Breast epithelium (tissue), 4 donors: Measurements from ENCODE around the gene DOCK3. TPM values are rescaled to one million over a fixed set of nuclear protein-coding genes. Genes with fewer than 3 reads are reported as not detected.
"Not testable (repeated sequence)": the region's sequence is repeated elsewhere in the genome, so short reads cannot be mapped to it uniquely, and the experiment has no call there.

ENCODE experiments used
- DNase-seq, 2 donors: peaks; one replicate each; pipeline ENCODE4 v3.0.0-alpha.2; 2019; ENCODE audit warnings: low spot score in 2 of 2
- H3K27ac ChIP-seq, 2 donors: fragments of 200-600 bp; sonication (generic) in 1 of 2; one replicate each; pipeline ENCODE4 v1.5.1; 2016 to 2019; ENCODE audit warnings: mild to moderate bottlenecking in 1 of 2
- H3K27me3 ChIP-seq, 2 donors: fragments of 200-600 bp; sonication (generic) in 1 of 2; one replicate each; pipeline versions ENCODE4 v1.5.1 to v1.6.0; 2017 to 2019; ENCODE audit warnings: control low read depth in 1 of 2, mild to moderate bottlenecking in 1 of 2
- H3K36me3 ChIP-seq: fragments of 200-600 bp; one replicate; pipeline ENCODE4 v1.5.1; 2019
- H3K4me1 ChIP-seq, 2 donors: fragments of 200-600 bp; sonication (generic); one replicate each; pipeline ENCODE4 v1.5.1; 2016 to 2019; ENCODE audit warnings: control low read depth in 1 of 2
- H3K4me3 ChIP-seq, 3 donors: fragments of 200-600 bp; sonication (generic); 1 replicate in 2 of 3; 2 replicates in 1 of 3; pipeline ENCODE4 v1.5.1; 2016 to 2019; ENCODE audit warnings: mild to moderate bottlenecking in 3 of 3, moderate library complexity in 2 of 3
- H3K9me3 ChIP-seq, 2 donors: fragments of 200-600 bp; sonication (generic) in 1 of 2; one replicate each; pipeline ENCODE4 v1.5.1; 2016 to 2019; ENCODE audit warnings: control low read depth in 1 of 2
- POLR2A ChIP-seq: fragments of 450-650 bp; IDR thresholded peaks from one replicate; pipeline ENCODE4 v1.6.1; 2016; ENCODE audit warnings: antibody characterized with exemption, mild to moderate bottlenecking, moderate library complexity
- POLR2AphosphoS5 ChIP-seq, 3 donors: sonication (generic); formaldehyde crosslinking; IDR thresholded peaks; one replicate each; pipeline ENCODE4 v1.6.1; 2017; ENCODE audit warnings: antibody characterized with exemption in 3 of 3
- intact Hi-C: fragments of 100-400 bp; cut with DNase I; formaldehyde crosslinking; loops from one replicate; pipeline ENCODE4 v1.15.1; 2023; ENCODE audit warnings: low total_unique reads
- total RNA-seq, 3 donors: library from RNA; depleted of rRNA; stranded (reverse); fragments of >200 nt; gene quantifications; one replicate each; pipeline ENCODE4 v1.1.0, GENCODE V29; 2016
- TF ChIP-seq, protein P1 (sequence below), 3 donors: fragments of 450-650 bp; IDR thresholded peaks; one replicate each; pipeline ENCODE4 v1.5.1; 2016 to 2017; ENCODE audit warnings: antibody characterized with exemption in 3 of 3, mild to moderate bottlenecking in 3 of 3, moderate library complexity in 3 of 3

The DOCK3 gene
- total RNA-seq, 3 donors from 2014 or later: 0.64 to 0.73 (median 0.66) TPM

DNA sequence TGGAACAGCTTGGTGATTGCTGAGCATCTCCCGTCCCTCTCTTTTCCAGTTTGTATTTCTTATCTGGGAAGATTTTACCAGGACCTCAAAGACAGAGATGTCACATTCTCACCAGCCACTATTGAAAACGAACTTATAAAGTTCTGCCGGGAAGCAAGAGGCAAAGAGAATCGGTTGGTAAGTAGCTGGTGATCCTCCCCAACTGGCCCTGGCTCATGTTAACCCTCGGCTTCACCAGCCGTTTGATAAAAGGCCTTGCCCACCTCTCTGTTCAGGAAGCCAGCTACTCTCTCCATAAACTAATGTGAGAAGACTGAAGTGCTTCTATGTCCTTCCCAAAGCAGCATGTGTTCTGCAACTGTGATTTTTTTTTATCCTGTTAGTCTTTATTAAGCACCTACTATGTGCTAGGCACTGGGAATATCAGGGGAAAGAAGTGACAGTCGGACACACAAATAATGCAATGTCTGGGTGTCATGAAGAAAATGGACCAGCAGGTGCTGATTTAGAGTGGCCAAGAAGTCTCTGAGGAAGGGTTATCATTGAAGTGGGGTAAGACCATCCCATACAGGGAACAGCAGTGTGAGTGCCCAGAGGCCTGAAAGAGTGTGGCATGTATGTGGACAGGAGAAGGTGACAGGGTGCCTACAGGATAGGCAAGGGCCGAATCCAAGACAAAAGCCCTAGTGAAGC is 711.6 kb downstream of the DOCK3 start:
- peaks cover 9 to 40% of the 10 kb centered on the region in 2 donors for H3K4me1 ChIP-seq
- no peaks in the 10 kb centered on the region for H3K36me3 ChIP-seq
- H3K9me3 ChIP-seq: no peaks in the 10 kb centered on the region
- intact Hi-C loops: loop anchor here (5.0 kb wide), 1 partner anchor 774 kb away; the partner anchor contains the start of gene CISH
- H3K4me3 ChIP-seq: peak overlapping the region; percentile 70 to 92 (median 90)
- no peak for TF ChIP-seq POLR2AphosphoS5 (IDR thresholded peaks at IDR 0.05)
- no peak for TF ChIP-seq POLR2A
- TF ChIP-seq, protein P1, sequence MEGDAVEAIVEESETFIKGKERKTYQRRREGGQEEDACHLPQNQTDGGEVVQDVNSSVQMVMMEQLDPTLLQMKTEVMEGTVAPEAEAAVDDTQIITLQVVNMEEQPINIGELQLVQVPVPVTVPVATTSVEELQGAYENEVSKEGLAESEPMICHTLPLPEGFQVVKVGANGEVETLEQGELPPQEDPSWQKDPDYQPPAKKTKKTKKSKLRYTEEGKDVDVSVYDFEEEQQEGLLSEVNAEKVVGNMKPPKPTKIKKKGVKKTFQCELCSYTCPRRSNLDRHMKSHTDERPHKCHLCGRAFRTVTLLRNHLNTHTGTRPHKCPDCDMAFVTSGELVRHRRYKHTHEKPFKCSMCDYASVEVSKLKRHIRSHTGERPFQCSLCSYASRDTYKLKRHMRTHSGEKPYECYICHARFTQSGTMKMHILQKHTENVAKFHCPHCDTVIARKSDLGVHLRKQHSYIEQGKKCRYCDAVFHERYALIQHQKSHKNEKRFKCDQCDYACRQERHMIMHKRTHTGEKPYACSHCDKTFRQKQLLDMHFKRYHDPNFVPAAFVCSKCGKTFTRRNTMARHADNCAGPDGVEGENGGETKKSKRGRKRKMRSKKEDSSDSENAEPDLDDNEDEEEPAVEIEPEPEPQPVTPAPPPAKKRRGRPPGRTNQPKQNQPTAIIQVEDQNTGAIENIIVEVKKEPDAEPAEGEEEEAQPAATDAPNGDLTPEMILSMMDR (IDR thresholded peaks at IDR 0.05): peak in 1 of 3 donors; percentile 19
- DNase-seq: no peak
- H3K27ac ChIP-seq: peak overlapping the region; percentile 90 to 97
- H3K27me3 ChIP-seq: no peaks in the 10 kb centered on the region

DNA sequence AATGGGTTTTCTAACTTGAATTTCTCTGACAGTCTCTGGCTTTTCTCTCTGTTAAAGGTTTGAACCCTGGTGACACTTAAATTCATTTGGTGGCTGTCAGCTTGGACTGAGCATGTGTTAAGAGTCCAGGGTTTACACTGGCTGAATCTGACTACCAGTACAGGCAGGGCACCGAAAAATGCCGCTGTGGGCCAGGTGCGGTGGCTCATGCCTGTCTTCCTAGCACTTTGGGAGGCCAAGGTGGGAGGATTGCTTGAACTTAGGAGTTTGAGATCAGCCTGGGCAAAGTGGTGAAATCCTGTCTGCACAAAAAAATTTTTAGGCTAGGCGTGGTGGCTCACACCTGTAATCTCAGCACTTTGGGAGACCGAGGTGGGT is 712.1 kb downstream of the DOCK3 start:
- Histone ChIP-seq H3K4me3 (peak overlapping the region in 1 of 3 donors; percentile 92), H3K4me1 (peaks cover 9 to 40% of the 10 kb centered on the region in 2 donors), H3K36me3 (no peaks in the 10 kb centered on the region), H3K27ac (peak overlapping the region; percentile 90 to 97), H3K27me3 (no peaks in the 10 kb centered on the region), H3K9me3 (no peaks in the 10 kb centered on the region)
- DNase-seq: no peak
- TF ChIP-seq POLR2AphosphoS5 (IDR thresholded peaks at IDR 0.05) (no peak), POLR2A (no peak)
- TF ChIP-seq, protein P1 (IDR thresholded peaks at IDR 0.05): no peak
- intact Hi-C loops: loop anchor here (5.0 kb wide), 1 partner anchor 775 kb away; the partner anchor contains the start of gene CISH

DNA sequence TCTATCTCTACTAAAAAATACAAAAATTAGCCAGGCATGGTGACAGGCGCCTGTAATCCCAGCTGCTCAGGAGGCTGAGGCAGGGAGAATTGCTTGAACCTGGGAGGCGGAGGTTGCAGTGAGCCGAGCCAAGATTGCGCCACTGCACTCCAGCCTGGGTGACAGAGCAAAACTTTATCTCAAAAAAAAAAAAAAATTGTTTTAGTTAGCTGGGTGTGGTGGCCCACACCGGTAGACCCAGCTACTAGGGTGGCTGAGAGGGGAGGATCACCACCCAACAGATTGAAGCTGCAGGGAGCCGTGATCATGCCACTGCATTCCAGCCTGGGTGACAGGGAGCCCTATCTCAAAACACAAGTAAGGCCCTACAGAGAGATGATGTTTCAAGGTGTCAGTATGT is 712.6 kb downstream of the DOCK3 start:
- not testable (repeated sequence) for H3K9me3 ChIP-seq, H3K27me3 ChIP-seq, H3K36me3 ChIP-seq, DNase-seq
- Histone ChIP-seq H3K27ac (peak overlapping the region; percentile 33 to 97), H3K4me3 (peak overlapping the region in 1 of 3 donors; percentile 92), H3K4me1 (peaks cover 9 to 43% of the 10 kb centered on the region in 2 donors)
- intact Hi-C loops: loop anchor here (5.0 kb wide), 1 partner anchor 775 kb away; the partner anchor contains the start of gene CISH

DNA sequence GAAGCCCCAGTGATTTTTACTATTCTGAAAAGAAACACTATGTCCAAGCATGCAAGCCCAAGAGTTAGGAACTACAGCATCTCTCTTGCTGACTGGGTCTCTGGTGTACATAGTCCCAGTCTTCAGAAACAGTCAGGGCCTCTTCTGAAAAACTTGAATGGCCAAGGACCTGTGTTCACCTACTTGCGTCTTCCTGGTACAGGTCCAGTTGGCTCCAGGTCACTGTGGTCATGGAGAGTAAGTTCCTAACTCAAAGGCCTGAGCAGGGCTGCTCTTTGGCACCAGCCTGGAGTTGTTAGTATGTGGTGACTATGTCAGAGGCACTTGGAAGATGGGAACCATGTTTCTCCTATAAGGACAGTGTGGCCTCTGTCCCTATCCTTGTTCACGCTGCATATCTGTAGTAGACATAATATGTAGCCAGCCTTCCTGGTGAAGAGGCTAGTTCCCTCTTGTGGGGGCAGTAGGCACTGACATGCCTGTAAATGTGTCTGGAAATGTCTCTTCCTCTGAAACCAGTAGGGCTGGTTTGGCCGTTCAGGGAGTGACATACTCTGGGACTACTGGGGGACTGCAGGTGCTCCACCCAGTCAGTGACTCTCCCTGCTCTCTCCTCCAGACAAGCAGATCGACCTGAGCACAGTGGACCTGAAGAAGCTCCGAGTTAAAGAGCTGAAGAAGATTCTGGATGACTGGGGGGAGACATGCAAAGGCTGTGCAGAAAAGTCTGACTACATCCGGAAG is 713.7 kb downstream of the DOCK3 start:
- no peak for TF ChIP-seq POLR2AphosphoS5 (IDR thresholded peaks at IDR 0.05)
- TF ChIP-seq, protein P1 (IDR thresholded peaks at IDR 0.05): peak; percentile 19 to 54 (median 53)
- H3K9me3 ChIP-seq: no peaks in the 10 kb centered on the region
- H3K27ac ChIP-seq: peak overlapping the region; percentile 33 to 66
- no peaks in the 10 kb centered on the region for H3K27me3 ChIP-seq
- peak in 1 of 2 donors; percentile 63 for DNase-seq
- peaks cover 9 to 46% of the 10 kb centered on the region in 2 donors for H3K4me1 ChIP-seq
- no peak overlapping the region for H3K4me3 ChIP-seq
- intact Hi-C loops: loop anchor here (5.0 kb wide), 1 partner anchor 776 kb away; the partner anchor contains the start of gene CISH
- no peaks in the 10 kb centered on the region for H3K36me3 ChIP-seq

DNA sequence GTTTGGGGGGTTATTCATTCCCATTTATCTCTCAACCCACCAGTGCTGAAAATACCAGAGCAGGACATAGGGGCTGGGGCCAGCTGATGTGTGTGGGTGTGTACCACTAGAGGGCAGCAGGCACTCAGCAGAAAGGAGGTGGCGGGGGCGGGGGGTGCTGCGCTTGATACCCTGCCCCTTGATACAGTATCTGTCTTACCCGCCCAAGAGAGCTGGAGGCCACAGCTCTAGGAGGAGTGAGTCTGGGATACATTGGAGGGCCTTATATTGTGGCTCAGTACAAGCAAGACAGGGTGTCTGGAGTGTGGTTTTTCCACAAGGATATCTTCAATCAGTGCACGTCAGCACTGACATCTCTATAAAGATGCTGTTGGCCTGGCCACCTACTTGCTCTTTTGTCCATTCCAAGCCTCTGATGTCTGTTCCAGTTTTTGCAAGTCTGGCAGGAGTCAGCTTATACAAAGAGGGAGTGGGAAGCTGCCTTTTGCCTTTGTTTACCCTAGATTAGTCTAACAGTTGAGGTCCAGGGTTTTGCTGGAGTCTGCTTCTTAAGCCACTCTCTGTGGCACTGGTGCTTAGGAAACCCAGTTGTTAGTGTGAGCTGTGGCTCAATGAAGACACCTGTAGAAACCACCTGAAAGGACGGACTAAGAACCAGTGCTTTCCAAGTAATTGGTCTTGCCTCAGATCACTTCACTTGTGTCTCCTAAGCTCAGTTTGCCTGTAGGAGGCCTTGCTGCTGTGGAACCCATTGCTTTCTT is 714.9 kb downstream of the DOCK3 start:
- Histone ChIP-seq H3K27ac (no peak overlapping the region), H3K4me1 (peaks cover 4 to 39% of the 10 kb centered on the region in 2 donors), H3K9me3 (no peaks in the 10 kb centered on the region), H3K36me3 (no peaks in the 10 kb centered on the region), H3K4me3 (no peak overlapping the region), H3K27me3 (no peaks in the 10 kb centered on the region)
- no peak for DNase-seq
- intact Hi-C loops: loop anchor here (5.0 to 10.0 kb wide), 2 partner anchors 777 to 815 kb away; partner anchors contain the start of gene CISH
- TF ChIP-seq, protein P1 (IDR thresholded peaks at IDR 0.05): peak in 2 of 3 donors; percentile 48
- no peak for TF ChIP-seq POLR2A
